Hepatocyte (in vitro differentiated cells): ENCODE data around the gene CCRL2.

Source experiments
- CTCF ChIP-seq: fragments of 200-600 bp; sonication (generic); IDR thresholded peaks from 2 replicates; pipeline ENCODE4 v1.5.1; 2016; ENCODE audit warnings: antibody characterized with exemption, mild to moderate bottlenecking; ENCODE audit not compliant: poor library complexity
- EZH2 ChIP-seq: fragments of 200-600 bp; sonication (generic); IDR thresholded peaks from 2 replicates; pipeline ENCODE4 v1.6.1; 2016; ENCODE audit warnings: antibody characterized with exemption, mild to moderate bottlenecking, borderline replicate concordance
- EZH2phosphoT487 ChIP-seq: fragments of 200-600 bp; sonication (generic); IDR thresholded peaks from one replicate; pipeline ENCODE4 v1.6.1; 2018; ENCODE audit warnings: antibody characterized with exemption, mild to moderate bottlenecking, low read depth, moderate library complexity; ENCODE audit not compliant: unreplicated experiment, severe bottlenecking

GRCh38 chr3:46395766-46396530 lies 11.1 kb upstream of the CCRL2 start:
- TF ChIP-seq CTCF: no peak
- TF ChIP-seq EZH2: no peak
- no peak for TF ChIP-seq EZH2phosphoT487
